Inflammatory macrophage treated with lipopolysaccharide for 4 hours (primary cell): Measurements from ENCODE around the gene TRIM29.

ENCODE experiments used
- DNase-seq: peaks from one replicate; pipeline ENCODE4 v3.0.0-alpha.2; 2020

The TRIM29 gene

DNA sequence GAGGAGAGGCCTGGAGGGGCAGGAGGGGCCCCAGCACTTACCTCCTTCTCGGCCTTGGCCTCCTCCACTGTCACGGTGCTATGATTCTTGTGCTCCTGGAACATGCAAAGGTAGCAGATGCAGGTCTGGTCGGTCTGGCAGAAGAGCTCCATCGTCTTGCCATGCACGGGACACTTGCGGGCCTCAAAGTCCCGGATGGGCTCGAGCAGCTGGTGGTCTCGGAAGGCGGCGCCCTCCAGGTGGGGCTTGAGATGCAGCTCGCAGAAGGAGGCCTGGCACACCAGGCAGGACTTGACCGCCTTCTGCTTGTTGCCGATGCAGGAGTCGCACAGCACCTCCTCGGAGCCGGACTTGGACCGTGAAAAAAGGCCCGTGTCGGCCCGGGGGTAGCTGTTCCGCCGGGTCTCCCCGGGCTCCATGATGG lies 714 bp downstream of the TRIM29 start:
- DNase-seq: no peak

GRCh38 chr11:120136356-120136755 lies 1.6 kb downstream of the TRIM29 start:
- DNase-seq: no peak

DNA sequence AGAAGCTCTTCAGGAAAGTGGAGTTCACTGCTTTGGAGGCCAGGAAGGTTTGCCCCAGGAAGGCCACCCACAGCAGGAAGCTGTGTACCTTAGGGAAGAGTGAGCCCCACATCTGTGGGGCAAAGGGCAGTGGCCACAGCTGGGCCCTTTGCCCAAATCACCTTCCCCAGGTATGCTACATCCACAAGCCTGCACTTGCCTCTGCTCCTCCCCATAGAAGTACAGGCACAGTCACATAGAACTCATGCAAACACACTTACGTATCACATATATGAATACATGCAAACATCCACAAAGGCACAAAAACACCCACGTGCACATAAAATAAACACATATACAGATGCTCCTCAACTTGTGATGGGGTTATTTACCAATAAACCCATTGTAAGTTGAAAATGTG lies 2.1 kb downstream of the TRIM29 start:
- no peak for DNase-seq

DNA sequence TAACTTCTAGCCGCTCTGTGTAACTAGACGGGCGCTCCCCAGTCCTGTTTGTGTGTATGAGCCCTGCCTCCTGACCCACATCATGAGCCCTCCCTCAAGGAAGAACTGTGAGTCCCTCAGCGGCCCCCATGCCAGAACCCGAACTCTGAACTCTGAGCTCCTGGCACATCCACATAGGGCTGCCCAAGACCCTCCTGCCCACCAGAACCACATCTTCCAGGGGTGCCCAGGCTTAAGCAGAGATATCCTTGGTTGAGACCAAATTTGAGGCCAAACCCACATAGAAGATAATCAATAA lies 3.0 kb downstream of the TRIM29 start:
- no peak for DNase-seq

GRCh38 chr11:120134106-120134930 lies 3.6 kb downstream of the TRIM29 start:
- DNase-seq: no peak

DNA sequence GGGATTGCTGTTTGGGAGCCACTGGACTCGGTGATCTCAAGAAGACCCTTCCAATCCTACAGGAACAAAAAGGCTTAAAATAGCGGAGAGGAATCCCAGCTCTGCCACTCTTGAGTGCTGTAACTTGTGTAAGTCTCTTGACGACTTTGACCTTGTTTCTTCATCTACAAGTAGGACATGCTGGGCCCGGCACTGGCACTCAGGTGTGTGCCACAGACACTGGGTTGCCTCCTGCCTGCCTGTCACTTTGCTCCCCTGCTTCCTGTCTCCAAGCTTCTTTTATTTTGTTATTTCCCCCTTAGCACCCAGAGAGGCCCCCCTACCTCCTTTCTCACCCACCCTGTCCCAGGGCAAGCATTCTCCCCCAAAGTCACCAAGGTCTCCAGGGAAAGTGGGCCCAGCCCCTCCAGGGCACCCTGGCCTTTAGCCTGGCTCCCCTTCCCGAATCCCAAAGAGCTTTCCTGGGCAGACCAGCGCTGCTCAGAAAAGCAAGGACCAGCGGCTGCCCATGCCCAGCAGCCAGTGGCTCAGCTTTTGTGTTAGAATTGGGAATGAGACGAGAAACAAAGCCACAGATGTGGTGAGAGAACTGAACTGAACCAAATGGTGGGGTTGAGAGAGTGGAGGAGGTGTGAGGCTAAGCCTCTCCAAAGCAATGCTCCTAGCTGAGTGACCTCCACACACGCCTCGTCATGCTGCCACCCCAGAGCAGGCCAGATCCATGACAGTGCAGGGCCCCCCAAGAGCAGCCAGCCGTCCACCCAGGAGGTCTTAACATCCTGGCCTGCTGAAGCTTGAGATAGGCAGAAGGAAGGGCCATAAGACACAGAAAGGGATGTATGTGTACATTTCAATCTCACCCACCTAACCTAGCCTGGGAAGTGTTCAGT lies 4.5 kb downstream of the TRIM29 start:
- no peak for DNase-seq

- no peak for DNase-seq
Measured at GRCh38 chr11:120132645-120133185, 5.2 kb downstream of the TRIM29 start.

DNA sequence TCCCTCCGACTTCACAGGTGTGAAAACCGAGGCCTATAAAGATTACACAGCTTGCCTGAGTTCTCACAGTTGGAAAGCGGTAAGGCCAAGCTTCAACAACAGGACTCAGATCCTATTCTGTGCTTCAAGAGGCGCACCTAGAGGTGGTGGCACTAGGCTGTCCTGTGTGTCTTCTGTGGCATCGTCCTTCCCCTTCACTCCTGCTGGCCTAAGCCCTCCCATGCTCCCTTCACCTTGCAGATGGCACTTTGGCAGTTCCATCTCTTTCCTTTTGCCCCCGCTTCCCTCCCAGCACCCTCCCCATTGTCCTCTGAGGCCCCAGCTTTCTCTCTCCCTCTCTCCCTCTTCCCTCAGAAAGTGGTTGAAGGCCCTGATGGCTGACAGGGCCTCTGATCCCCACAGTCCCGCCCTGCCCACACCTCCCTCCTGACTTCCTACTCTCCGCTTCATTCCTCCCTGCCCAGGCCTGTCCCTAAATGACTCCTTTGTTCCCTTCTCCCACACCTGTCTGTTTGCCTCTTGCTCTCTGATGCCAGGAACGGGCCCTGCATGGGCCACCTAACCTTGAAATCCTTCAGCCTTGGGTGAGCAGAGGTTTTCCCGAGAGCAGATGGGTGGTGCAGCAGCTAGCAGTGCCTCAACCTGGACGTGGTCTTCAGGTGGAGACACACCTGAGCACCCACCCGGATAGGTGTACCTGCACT lies 5.8 kb downstream of the TRIM29 start:
- DNase-seq: no peak

- DNase-seq: no peak
Measured at GRCh38 chr11:120130991-120131760, 6.7 kb downstream of the TRIM29 start.

DNA sequence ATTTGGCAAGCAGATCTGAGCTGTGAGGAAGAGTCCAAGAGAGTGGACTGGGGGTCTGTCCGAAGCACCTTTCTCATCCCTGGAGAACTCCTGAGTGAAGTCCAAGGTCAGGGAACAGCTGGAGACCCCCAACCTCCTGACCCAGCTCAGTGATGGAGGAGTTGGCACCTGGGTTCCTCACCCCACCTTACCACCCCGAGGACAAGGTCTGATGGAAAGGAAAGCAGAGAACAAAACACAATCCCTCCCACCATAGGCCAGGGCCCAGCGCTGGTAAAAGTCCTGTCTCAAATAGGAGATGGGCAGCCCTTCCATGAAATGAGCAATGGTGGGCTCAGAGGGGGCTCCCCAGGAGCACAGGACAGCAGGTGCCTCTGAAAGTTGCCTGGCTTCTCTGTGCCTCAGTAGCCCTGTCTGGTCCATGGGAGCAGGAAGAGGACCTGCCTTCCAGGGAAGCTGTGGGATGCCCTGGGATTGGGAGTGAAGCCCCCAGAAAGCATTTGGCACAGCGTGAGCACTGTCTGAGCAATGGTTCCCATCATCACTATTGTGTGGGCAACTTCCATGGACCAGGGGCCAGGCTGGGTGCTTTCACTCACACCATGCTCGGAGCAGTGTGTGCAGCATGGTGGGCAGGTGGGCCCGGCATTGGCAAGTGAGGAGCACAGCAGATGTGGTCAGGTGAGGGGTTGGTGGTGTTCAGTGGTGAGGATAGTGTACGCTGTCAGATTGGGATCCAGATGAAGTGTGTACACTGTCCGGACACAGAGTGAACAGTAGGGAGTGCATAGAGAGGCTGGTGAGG lies 7.5 kb downstream of the TRIM29 start:
- DNase-seq: no peak

- DNase-seq: no peak
Measured at GRCh38 chr11:120129570-120129969, 8.3 kb downstream of the TRIM29 start.

DNA sequence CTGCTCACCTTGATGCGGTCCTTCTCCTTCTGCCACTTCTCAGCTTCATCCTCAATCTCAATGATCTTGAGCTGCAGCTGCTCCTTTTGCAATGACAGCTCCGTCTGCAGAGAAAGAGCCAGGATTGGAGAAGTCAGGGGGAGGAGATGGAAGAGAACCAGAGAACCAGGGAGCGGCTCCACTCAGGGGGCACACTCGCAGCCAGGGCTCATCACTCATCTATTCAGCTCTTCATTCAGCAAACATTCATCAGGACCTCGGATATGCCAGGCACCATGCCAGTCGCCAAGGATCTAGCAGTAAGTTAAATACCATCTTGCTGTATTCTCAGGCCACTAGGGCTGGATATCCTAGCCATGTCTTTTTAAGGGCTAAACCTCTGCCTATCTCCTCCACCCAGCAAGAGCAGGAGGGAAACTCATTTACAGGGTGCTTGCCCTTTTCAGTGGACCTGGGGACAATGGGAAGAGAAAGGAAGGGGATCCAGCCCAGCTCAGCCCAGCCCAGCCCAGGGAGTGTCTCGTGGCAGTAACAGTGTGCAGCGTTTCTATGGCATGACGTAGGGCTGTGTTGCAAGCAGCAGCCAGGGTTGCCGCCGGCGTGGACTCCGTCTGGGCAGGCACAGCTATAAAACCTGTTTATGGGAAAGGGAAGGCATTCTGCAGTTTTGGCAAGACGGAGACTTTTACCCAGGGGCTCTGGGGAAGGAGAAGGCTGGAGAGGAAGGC lies 9.4 kb downstream of the TRIM29 start:
- DNase-seq: no peak

- DNase-seq: no peak
Measured at GRCh38 chr11:120127236-120127635, 10.7 kb downstream of the TRIM29 start.

DNA sequence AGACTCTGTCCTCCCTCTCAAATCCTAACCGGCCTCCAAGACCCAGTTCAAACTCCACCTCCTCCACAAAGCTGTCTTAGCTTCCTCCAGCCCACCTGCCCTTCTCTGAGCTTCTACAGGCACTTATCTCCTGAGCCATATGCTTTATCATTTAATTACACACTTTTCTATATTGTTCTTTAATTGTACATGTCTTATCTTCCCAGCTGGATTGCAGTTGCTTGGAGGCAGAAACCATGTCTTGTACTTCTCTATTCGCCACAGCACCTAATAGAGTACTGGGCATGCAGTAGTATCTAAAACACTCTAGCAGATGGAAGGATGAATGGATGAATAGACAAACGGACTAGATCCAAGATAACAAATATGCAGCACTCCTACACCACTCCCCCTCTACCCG lies 11.3 kb downstream of the TRIM29 start:
- DNase-seq: no peak

GRCh38 chr11:120125509-120125908 lies 12.4 kb downstream of the TRIM29 start:
- no peak for DNase-seq

- DNase-seq: no peak
Measured at GRCh38 chr11:120125024-120125423, 12.9 kb downstream of the TRIM29 start.

DNA sequence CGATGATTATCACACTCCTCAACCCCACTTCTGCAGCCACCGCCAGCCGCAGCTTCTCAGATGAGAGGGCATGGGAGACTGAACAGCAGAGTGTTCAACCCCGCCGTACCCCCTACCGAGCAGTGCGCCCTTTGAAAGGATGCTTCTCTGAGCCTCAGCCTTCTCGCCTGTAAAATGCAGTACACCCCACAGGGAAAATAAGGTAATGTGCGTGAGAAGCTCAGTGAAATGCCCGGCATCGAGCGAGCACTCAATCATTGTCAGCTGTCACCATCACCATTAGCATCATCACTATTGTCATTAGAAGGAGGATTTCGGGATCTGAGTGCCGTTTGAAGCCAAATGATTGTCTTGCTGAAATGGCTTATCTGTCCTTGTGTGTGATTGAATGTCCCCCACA lies 13.6 kb downstream of the TRIM29 start:
- no peak for DNase-seq

GRCh38 chr11:120123946-120124345 lies 14.0 kb downstream of the TRIM29 start:
- DNase-seq: no peak

DNA sequence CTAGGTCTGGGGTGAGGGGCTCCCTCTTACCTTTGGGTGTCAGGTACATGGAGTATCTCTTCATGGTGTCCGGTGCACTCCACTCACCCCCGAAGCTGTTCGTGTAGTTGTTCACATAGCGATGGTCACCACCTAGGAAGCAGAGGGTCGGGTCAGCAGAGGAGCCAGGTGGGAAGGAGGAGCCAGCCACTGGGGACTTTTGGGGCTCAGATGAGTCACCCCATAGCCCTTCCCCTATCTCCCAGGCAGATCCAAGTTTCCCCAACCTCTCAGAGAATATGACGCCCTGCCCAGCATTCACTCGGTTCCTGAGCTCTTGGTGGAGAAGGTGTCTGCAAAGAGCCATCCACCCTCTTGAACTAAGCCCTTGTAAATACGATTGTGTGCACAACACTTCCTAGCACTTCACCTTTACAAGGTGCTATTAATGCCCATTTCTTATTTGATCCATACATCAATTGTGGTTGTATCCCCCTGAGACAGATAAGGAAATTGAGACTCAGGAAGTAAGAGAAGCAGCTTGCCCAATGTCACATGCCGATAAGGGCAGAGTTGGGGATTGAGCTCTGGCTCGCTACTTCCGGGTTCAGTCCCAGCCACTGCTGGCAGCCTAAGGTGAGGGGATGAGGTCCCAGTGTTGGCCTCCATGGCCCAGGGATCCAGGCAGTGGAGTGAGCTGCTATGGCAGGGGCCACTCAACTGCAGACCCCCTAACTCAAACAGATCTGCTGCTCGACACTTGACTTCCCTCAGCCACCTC lies 14.8 kb downstream of the TRIM29 start:
- no peak for DNase-seq

DNA sequence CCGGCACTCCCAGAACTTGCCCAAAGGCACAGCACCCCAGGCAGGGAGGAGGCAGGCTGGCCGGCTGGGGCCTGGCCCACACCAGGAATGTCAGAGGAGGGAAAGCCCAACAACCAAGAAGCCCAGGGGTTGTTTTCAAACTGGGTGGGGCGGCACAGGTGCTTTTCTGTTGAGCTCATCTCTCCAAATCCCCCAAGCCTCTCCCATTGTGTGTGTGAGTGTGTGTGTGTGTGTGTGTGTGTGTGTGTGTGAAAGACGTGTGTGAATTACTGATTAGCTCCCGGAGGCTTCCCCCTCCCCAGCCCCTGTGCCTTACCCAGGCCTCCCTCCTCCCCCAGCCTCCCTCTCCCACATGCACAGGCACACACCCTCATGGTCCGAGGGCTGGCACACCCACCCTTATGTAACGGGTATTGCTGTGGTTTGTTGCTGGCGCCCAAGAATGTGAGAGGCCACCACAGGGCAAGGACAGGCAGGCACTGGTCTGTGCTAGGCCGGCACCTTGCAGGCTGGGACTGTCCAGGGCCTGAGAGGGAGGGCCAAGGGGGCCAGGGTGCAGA lies 15.9 kb downstream of the TRIM29 start:
- DNase-seq: no peak
